Natural killer cell treated with Interleukin-12 subunit alpha and Interleukin-12 subunit beta and Interleukin-15 and Interleukin-18, amount 100 ng/mL, for 72 hours (primary cell): ENCODE data around the gene WDR47. TPM values are rescaled to one million over a fixed set of nuclear protein-coding genes. Genes with fewer than 3 reads are reported as not detected.
"Not testable (repeated sequence)": the region's sequence is repeated elsewhere in the genome, so short reads cannot be mapped to it uniquely, and the experiment has no call there.

Experiments used
- ATAC-seq, 2 donors: fragments of 150-1000 bp; cut with Tn5 transposase in 1 of 2; sonication (Bioruptor Pico), chemical (Tn5 transposase) in 1 of 2; 2 replicates each; pipeline ENCODE4 v1.10.0; 2021
- DNase-seq: peaks from one replicate; pipeline ENCODE4 v3.0.0; 2022; ENCODE audit warnings: low spot score
- H3K27ac Mint-ChIP-seq, 2 donors: 1 replicate in 1 of 2; 2 replicates in 1 of 2; pipeline ENCODE4 v1.8.0; 2022; ENCODE audit warnings: mixed read lengths in 2 of 2, mild to moderate bottlenecking in 1 of 2, moderate library complexity in 1 of 2
- H3K27me3 Mint-ChIP-seq, 2 donors: 1 replicate in 1 of 2; 2 replicates in 1 of 2; pipeline ENCODE4 v1.8.0; 2022; ENCODE audit warnings: mixed read lengths in 2 of 2
- H3K36me3 Mint-ChIP-seq: one replicate; pipeline ENCODE4 v1.8.0; 2022; ENCODE audit warnings: mixed read lengths
- H3K4me1 Mint-ChIP-seq, 2 donors: 1 replicate in 1 of 2; 2 replicates in 1 of 2; pipeline ENCODE4 v1.8.0; 2022; ENCODE audit warnings: low read depth in 2 of 2, mixed read lengths in 2 of 2, mild to moderate bottlenecking in 1 of 2
- H3K4me3 Mint-ChIP-seq: one replicate; pipeline ENCODE4 v1.8.0; 2022; ENCODE audit warnings: mixed read lengths
- H3K9me3 Mint-ChIP-seq: 2 replicates; pipeline ENCODE4 v1.8.0; 2022; ENCODE audit warnings: mixed read lengths
- total RNA-seq, 2 donors: library from RNA; stranded (reverse); gene quantifications; one replicate each; pipeline ENCODE4 v1.2.3, GENCODE V29; 2022

WDR47 gene
- total RNA-seq, 2 donors from 2014 or later = 15.1 to 16.1 TPM

DNA sequence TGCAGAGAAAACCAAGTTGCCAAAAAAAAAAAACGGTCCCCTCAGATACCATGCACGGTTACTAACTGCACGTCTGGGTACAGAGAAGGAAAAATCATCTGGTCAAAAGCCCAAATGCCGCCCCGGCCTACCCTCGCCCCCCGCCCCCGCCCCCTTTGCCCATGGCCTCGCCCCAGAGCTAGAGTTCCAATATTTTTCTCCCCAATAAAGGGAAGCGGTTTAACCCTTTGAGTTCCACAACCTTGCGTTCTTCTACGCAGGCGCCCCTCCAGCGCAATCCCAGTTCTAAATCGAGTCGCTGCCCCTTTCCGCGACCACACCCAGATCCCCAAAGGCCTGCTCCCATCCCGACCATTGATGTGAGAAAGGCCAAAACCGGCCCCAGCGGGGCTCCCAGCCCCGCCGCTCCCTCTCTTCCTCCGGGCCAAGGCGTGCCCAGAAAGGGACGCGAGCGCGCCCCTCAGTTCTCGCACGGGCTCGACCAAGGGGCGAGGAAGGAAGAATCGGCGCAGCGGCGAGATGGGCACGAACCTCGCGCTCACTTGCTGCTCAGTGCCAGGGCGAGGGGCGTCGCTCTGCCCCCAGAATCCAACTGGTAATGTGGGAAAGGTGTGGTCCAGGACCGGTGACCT is 797 bp downstream of the WDR47 start:
- Mint-ChIP-seq H3K4me1 (peaks cover 14% of the 10 kb centered on the region in 2 donors), H3K36me3 (no peaks in the 10 kb centered on the region), H3K27ac (peak overlapping the region; percentile 39 to 62), H3K4me3 (peak overlapping the region; percentile 95), H3K27me3 (no peaks in the 10 kb centered on the region), H3K9me3 (no peaks in the 10 kb centered on the region)
- ATAC-seq (peak; percentile 1 to 29), DNase-seq (no peak)

- Mint-ChIP-seq H3K4me1 (peaks cover 14% of the 10 kb centered on the region in 2 donors), H3K27me3 (no peaks in the 10 kb centered on the region), H3K4me3 (peak overlapping the region; percentile 95), H3K9me3 (no peaks in the 10 kb centered on the region), H3K27ac (peak overlapping the region; percentile 39 to 62), H3K36me3 (no peaks in the 10 kb centered on the region)
- ATAC-seq (no peak), DNase-seq (no peak)
Measured at GRCh38 chr1:109040627-109040988, 1.3 kb downstream of the WDR47 start.

GRCh38 chr1:109034382-109034781 is 7.5 kb downstream of the WDR47 start:
- no peaks in the 10 kb centered on the region for H3K36me3 Mint-ChIP-seq
- DNase-seq = no peak

DNA sequence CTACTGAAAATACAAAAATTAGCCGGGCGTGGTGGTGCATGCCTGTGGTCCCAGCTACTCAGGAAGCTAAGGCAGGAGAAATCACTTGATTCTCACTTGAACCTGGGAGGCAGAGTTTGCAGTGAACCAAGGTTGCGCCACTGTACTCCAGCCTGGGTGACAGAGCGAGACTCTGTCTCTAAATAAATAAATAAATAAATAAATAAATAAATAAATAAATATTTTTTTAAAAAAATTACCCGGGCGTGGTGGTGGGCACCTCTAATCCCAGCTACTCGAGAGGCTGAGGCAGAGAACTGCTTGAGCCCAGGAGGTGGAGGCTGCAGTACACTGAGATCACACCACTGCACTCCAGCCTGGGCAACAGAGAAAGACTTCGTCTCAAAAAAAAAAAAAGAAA is 12.4 kb downstream of the WDR47 start:
- not testable (repeated sequence) for H3K27ac Mint-ChIP-seq, ATAC-seq, H3K4me3 Mint-ChIP-seq

More at GRCh38 chr1:109034382-109034781, 7.5 kb downstream of the WDR47 start:
- Mint-ChIP-seq H3K27me3 (no peaks in the 10 kb centered on the region), H3K4me3 (no peak overlapping the region), H3K4me1 (peaks cover 0 to 3% of the 10 kb centered on the region in 2 donors), H3K27ac (no peak overlapping the region), H3K9me3 (no peaks in the 10 kb centered on the region)
- ATAC-seq = no peak

GRCh38 chr1:109027841-109028240 is 14.1 kb downstream of the WDR47 start:
- Mint-ChIP-seq H3K4me3 (no peak overlapping the region), H3K36me3 (no peaks in the 10 kb centered on the region), H3K4me1 (no peaks in the 10 kb centered on the region), H3K9me3 (no peaks in the 10 kb centered on the region), H3K27ac (no peak overlapping the region), H3K27me3 (no peaks in the 10 kb centered on the region)
- no peak for DNase-seq
- ATAC-seq = no peak

More for the DNA sequence above, 12.4 kb downstream of the WDR47 start:
- DNase-seq, H3K36me3 Mint-ChIP-seq, H3K9me3 Mint-ChIP-seq, H3K4me1 Mint-ChIP-seq, H3K27me3 Mint-ChIP-seq: not testable (repeated sequence)

DNA sequence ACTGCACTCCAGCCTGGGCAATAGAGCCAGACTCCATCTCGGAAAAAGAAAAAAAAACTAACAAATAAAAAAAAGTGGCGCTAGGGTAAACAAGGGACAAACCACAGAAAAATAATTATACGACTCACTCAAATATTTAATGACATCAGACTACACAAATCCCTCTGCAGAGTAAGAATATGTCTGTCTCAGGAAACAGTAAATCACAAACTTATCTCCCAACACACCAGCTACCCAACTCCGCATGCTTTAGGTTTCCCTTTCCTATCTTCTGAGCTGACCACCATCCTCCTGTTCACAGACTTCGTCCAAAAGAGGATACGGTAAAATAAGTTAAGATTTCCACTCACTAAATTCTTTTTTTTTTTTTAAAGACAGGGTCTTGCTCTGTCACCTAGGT is 16.2 kb downstream of the WDR47 start:
- ATAC-seq = no peak

GRCh38 chr1:109024646-109025045 is 17.3 kb downstream of the WDR47 start:
- H3K27me3 Mint-ChIP-seq = no peaks in the 10 kb centered on the region
- H3K4me1 Mint-ChIP-seq = no peaks in the 10 kb centered on the region
- ATAC-seq = no peak
- DNase-seq = no peak
- no peaks in the 10 kb centered on the region for H3K36me3 Mint-ChIP-seq
- H3K27ac Mint-ChIP-seq = no peak overlapping the region
- no peak overlapping the region for H3K4me3 Mint-ChIP-seq
- H3K9me3 Mint-ChIP-seq = no peaks in the 10 kb centered on the region

More for the DNA sequence above, 16.2 kb downstream of the WDR47 start:
- no peaks in the 10 kb centered on the region for H3K27me3 Mint-ChIP-seq
- H3K9me3 Mint-ChIP-seq = no peaks in the 10 kb centered on the region
- DNase-seq = no peak
- H3K4me3 Mint-ChIP-seq = no peak overlapping the region
- no peaks in the 10 kb centered on the region for H3K4me1 Mint-ChIP-seq
- no peak overlapping the region for H3K27ac Mint-ChIP-seq
- H3K36me3 Mint-ChIP-seq = no peaks in the 10 kb centered on the region

GRCh38 chr1:109020693-109021257 is 21.1 kb downstream of the WDR47 start:
- Mint-ChIP-seq H3K36me3 (peaks cover 12% of the 10 kb centered on the region), H3K4me1 (no peaks in the 10 kb centered on the region), H3K9me3 (no peaks in the 10 kb centered on the region), H3K4me3 (no peak overlapping the region), H3K27ac (no peak overlapping the region), H3K27me3 (no peaks in the 10 kb centered on the region)
- DNase-seq = no peak
- no peak for ATAC-seq

DNA sequence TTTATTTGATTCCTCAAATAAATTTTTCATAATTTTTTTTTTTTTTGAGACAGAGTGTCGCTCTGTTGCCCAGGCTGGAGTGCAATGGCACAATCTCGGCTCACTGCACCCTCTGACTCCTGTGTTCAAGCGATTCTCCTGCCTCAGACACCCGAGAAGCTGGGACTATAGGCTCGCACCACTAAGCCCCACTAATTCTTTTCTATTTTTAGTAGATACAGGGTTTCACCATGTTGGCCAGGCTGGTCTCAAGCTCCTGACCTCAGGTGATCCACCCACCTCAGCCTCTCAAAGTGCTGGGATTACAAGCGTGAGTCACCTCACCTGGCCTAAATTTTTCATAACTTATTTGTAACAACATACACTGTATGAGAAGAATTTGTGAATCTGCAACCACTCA is 24.2 kb downstream of the WDR47 start:
- not testable (repeated sequence) for H3K4me3 Mint-ChIP-seq, ATAC-seq, H3K27me3 Mint-ChIP-seq, DNase-seq, H3K9me3 Mint-ChIP-seq, H3K27ac Mint-ChIP-seq, H3K4me1 Mint-ChIP-seq
- H3K36me3 Mint-ChIP-seq = peaks cover 12% of the 10 kb centered on the region

DNA sequence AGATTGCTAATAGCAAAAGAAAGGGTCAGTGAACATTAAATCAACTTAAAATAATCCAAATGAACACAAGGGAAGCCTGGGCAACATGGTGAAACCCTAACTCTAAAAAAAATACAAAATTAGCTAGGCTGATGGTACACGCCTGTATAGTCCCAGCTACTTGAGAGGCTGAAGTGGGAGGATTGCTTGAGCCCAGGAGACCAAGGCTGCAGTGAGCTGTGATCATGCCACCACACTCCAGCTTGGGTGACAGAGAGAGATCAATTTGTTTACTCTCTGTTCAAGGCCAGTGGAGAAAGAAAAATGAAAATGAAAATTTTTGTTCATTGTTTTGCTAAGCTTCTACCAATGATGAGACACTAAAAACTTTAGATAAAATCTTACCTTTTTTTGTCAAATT is 24.8 kb downstream of the WDR47 start:
- Mint-ChIP-seq H3K9me3 (no peaks in the 10 kb centered on the region), H3K4me1 (no peaks in the 10 kb centered on the region), H3K4me3 (no peak overlapping the region), H3K27ac (no peak overlapping the region), H3K36me3 (peaks cover 12% of the 10 kb centered on the region), H3K27me3 (no peaks in the 10 kb centered on the region)
- ATAC-seq (no peak), DNase-seq (no peak)

- Mint-ChIP-seq H3K4me3 (no peak overlapping the region), H3K27ac (no peak overlapping the region), H3K27me3 (no peaks in the 10 kb centered on the region), H3K36me3 (peaks cover 5% of the 10 kb centered on the region), H3K4me1 (no peaks in the 10 kb centered on the region), H3K9me3 (no peaks in the 10 kb centered on the region)
- DNase-seq (no peak), ATAC-seq (no peak)
Measured at GRCh38 chr1:109011335-109011734, 30.6 kb downstream of the WDR47 start.

GRCh38 chr1:108996622-108997021 is 45.3 kb downstream of the WDR47 start:
- not testable (repeated sequence) for H3K4me3 Mint-ChIP-seq, ATAC-seq, H3K4me1 Mint-ChIP-seq, H3K27ac Mint-ChIP-seq, H3K9me3 Mint-ChIP-seq, H3K27me3 Mint-ChIP-seq, DNase-seq
- H3K36me3 Mint-ChIP-seq = peaks cover 23% of the 10 kb centered on the region

- no peak overlapping the region for H3K4me3 Mint-ChIP-seq
- no peak for ATAC-seq
- no peaks in the 10 kb centered on the region for H3K27me3 Mint-ChIP-seq
- H3K4me1 Mint-ChIP-seq = no peaks in the 10 kb centered on the region
- peaks cover 5% of the 10 kb centered on the region for H3K36me3 Mint-ChIP-seq
- no peak overlapping the region for H3K27ac Mint-ChIP-seq
- H3K9me3 Mint-ChIP-seq = no peaks in the 10 kb centered on the region
- no peak for DNase-seq
Measured at GRCh38 chr1:108983114-108983513, 58.8 kb downstream of the WDR47 start.

DNA sequence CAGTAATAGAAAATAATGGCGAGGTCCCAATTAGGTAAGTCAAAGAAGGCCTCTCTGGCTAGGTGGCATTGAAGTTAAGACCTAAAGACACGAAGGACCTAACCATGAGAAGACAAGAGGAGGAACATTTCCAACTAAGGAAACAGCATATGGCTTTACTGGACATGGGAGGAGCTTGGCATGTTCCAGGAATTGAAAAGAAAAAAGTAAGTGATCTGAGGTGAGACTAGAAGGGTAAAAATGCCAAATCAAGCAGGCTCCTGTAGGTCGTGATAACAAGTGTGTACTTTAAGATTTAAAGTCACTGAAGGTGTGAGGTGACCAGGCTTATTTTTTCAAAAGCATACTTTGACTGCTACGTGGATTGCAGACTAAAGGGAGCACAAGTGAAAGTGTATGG is 65.2 kb downstream of the WDR47 start:
- no peak for DNase-seq
- Mint-ChIP-seq H3K27ac (no peak overlapping the region), H3K9me3 (no peaks in the 10 kb centered on the region), H3K4me3 (no peak overlapping the region), H3K36me3 (peaks cover 15% of the 10 kb centered on the region), H3K27me3 (no peaks in the 10 kb centered on the region), H3K4me1 (peaks cover 0 to 4% of the 10 kb centered on the region in 2 donors)
- no peak for ATAC-seq

GRCh38 chr1:108972951-108973350 is 69.0 kb downstream of the WDR47 start:
- Mint-ChIP-seq H3K9me3 (no peaks in the 10 kb centered on the region), H3K27me3 (no peaks in the 10 kb centered on the region), H3K27ac (no peak overlapping the region), H3K36me3 (peaks cover 11% of the 10 kb centered on the region), H3K4me3 (no peak overlapping the region), H3K4me1 (peaks cover 0 to 4% of the 10 kb centered on the region in 2 donors)
- DNase-seq (no peak), ATAC-seq (no peak)
